Skeletal muscle tissue (tissue), 4 donors: ENCODE measurements around the gene CGB8. TPM values are rescaled to one million over a fixed set of nuclear protein-coding genes. Genes with fewer than 3 reads are reported as not detected.
A peak's percentile ranks its signal among the peaks of the same experiment; 100 is the strongest.
"Not testable (repeated sequence)": the region's sequence is repeated elsewhere in the genome, so short reads cannot be mapped to it uniquely, and the experiment has no call there.

Experiments used
- H3K27ac ChIP-seq: one replicate; pipeline ENCODE4 v1.7.0; 2013; ENCODE audit warnings: mild to moderate bottlenecking, low read depth, low read length, inconsistent platforms
- H3K27me3 ChIP-seq, 3 donors: one replicate each; pipeline ENCODE4 v1.7.0; 2013; ENCODE audit warnings: low read length in 3 of 3; ENCODE audit not compliant: control insufficient read depth in 3 of 3, insufficient read depth in 3 of 3
- H3K36me3 ChIP-seq, 3 donors: one replicate each; pipeline ENCODE4 v1.7.0; 2013; ENCODE audit warnings: low read length in 3 of 3; ENCODE audit not compliant: control insufficient read depth in 3 of 3, insufficient read depth in 3 of 3
- H3K4me1 ChIP-seq, 3 donors: one replicate each; pipeline ENCODE4 v1.7.0; 2013; ENCODE audit warnings: low read length in 3 of 3, mild to moderate bottlenecking in 3 of 3; ENCODE audit not compliant: control insufficient read depth in 3 of 3, insufficient read depth in 3 of 3
- H3K4me3 ChIP-seq, 3 donors: one replicate each; pipeline ENCODE4 v1.7.0; 2013; ENCODE audit warnings: low read length in 3 of 3
- H3K9ac ChIP-seq, 3 donors: one replicate each; pipeline ENCODE4 v1.7.0; 2013; ENCODE audit warnings: low read length in 3 of 3, mild to moderate bottlenecking in 3 of 3, moderate library complexity in 2 of 3, low read depth in 1 of 3
- H3K9me3 ChIP-seq, 3 donors: one replicate each; pipeline ENCODE4 v1.7.0; 2013; ENCODE audit warnings: low read length in 3 of 3; ENCODE audit not compliant: control insufficient read depth in 3 of 3
- total RNA-seq: library from RNA; depleted of rRNA; stranded (reverse); fragments of >200 nt; gene quantifications from one replicate; pipeline ENCODE4 v1.2.3, GENCODE V29; 2014
- donor health status: Osteomylitis.

Gene CGB8
- not detected for total RNA-seq

DNA sequence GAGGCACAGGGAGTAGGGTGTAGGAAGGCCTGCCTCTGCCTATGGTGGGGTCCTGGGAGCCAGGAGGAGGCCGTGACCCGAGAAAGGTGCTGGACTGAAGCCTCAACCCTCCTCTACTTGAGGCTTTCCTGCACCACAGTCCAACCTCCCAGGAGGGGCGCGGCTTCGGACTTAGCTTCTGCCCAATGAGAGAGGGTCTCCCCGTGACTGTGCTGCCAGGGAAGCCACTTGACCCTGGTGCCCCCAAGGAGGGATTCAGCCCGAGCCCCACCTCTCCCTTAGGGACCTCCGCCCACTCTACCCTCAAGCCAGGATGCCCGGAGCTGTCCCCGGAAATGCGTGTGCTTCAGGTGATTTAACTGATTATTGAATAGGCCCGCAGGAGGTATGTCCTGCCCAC is at the start of gene CGB8:
CGB8 (minus strand) TSS at position 101 of the 400 bp plus-strand sequence. CDS start 372 bp downstream, outside the sequence.
- not testable (repeated sequence) for H3K9me3 ChIP-seq, H3K4me1 ChIP-seq, H3K4me3 ChIP-seq, H3K36me3 ChIP-seq, H3K9ac ChIP-seq, H3K27me3 ChIP-seq, H3K27ac ChIP-seq

GRCh38 chr19:49097453-49098288 is 48.8 kb upstream of the CGB8 start:
- peak overlapping the region in 2 of 3 donors; percentile 45 to 70 for H3K9ac ChIP-seq
- H3K4me1 ChIP-seq = peaks cover 43 to 62% (median 50%) of the 10 kb centered on the region in 3 donors

DNA sequence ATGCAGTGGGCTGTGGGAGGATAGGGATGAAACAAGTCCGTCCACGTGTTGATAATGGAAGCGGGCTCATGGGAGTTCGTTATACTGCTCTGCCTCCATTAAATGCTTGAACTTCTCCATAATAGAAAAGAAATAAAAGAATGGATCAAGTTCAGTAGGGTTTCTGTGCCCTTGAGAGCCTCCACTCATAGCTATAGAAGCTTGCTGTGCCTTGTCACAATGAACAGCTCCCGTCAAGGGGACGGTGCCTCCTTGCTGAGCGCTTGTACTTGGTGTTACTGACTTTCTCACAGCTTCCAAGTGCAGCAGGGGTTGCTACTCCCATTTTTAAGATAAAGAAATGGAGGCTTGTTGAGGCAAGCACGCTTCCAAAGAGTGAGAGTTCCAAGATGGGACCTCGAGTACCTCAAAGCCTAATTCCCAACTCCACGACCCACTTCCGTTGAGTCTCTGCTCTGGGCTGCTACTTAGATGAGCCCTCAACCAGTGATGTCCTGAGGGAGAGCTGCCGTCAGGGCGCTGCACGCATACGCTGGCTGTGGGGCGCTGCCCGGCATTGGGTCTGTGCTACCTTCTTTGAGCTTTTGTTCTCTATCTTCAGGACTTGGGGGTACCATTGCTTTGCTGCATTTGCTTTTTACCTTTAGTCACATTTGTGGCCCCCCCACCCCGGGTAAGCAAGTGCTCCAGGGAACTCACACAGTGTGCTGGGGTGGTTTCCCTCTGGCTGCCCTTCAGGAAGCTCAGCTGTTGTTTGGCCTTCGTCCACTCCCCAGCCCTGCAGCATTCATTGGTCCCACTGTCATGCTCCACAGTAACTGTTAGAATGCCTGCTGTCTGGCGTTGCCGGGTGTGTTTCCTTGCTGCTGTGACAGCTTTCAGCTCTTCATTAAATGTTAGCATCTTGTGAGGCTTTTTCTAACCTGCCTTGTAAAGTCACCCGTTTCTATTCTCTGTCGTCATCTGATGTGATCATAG is 45.9 kb upstream of the CGB8 start:
- Histone ChIP-seq H3K9ac (peak overlapping the region in 2 of 3 donors; percentile 35 to 62), H3K27ac (peak overlapping the region; percentile 39), H3K4me1 (peaks cover 43 to 57% (median 49%) of the 10 kb centered on the region in 3 donors)

More at GRCh38 chr19:49097453-49098288, 48.8 kb upstream of the CGB8 start:
- Histone ChIP-seq H3K36me3 (peaks cover 37 to 43% (median 43%) of the 10 kb centered on the region in 3 donors), H3K27ac (peak overlapping the region; percentile 52), H3K27me3 (no peaks in the 10 kb centered on the region), H3K4me3 (no peak overlapping the region), H3K9me3 (no peaks in the 10 kb centered on the region)

DNA sequence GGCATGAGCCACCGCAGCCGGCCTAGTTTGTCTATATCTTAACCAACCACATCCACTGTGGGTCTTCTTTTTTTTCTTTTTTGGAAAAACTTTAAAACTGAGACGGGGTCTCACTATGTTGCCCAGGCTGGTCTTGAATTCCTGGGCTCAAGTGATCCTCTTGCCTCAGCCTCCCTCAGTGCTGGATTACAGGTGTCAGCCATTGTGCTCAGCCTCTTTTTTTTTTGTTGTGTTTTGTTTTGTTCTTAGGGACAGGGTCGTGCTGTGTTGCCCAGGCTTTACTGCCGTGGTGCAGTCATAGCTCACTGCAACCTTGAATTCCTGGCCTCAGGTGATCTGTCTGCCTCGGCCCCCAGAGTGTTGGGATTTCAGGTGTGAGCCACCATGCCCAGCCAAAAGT is 43.8 kb upstream of the CGB8 start:
- no peaks in the 10 kb centered on the region for H3K27me3 ChIP-seq
- H3K4me3 ChIP-seq = no peak overlapping the region
- no peak overlapping the region for H3K27ac ChIP-seq
- H3K4me1 ChIP-seq = peaks cover 31 to 49% (median 33%) of the 10 kb centered on the region in 3 donors
- no peak overlapping the region for H3K9ac ChIP-seq
- no peaks in the 10 kb centered on the region for H3K9me3 ChIP-seq
- peaks cover 30 to 37% (median 34%) of the 10 kb centered on the region in 3 donors for H3K36me3 ChIP-seq

More for the DNA sequence above, 45.9 kb upstream of the CGB8 start:
- Histone ChIP-seq H3K4me3 (peak overlapping the region in 1 of 3 donors; percentile 13), H3K27me3 (no peaks in the 10 kb centered on the region), H3K36me3 (peaks cover 40 to 43% (median 41%) of the 10 kb centered on the region in 3 donors), H3K9me3 (no peaks in the 10 kb centered on the region)

- Histone ChIP-seq H3K27me3 (no peaks in the 10 kb centered on the region), H3K9ac (no peak overlapping the region), H3K27ac (no peak overlapping the region), H3K36me3 (peaks cover 34 to 42% (median 36%) of the 10 kb centered on the region in 3 donors), H3K4me1 (peaks cover 32 to 50% (median 35%) of the 10 kb centered on the region in 3 donors), H3K9me3 (no peaks in the 10 kb centered on the region), H3K4me3 (no peak overlapping the region)
Measured at GRCh38 chr19:49091391-49092038, 42.6 kb upstream of the CGB8 start.

- Histone ChIP-seq H3K9me3 (no peaks in the 10 kb centered on the region), H3K9ac (peak overlapping the region; percentile 90 to 99 (median 95)), H3K4me3 (peak overlapping the region; percentile 94 to 97 (median 96)), H3K27me3 (no peaks in the 10 kb centered on the region), H3K36me3 (peaks cover 26 to 28% (median 27%) of the 10 kb centered on the region in 3 donors), H3K27ac (peak overlapping the region; percentile 92), H3K4me1 (peaks cover 17 to 37% (median 21%) of the 10 kb centered on the region in 3 donors)
Measured at GRCh38 chr19:49086296-49086695, 37.4 kb upstream of the CGB8 start.

- H3K27ac ChIP-seq = peak overlapping the region; percentile 92
- H3K4me3 ChIP-seq = peak overlapping the region; percentile 94 to 97 (median 96)
- H3K9me3 ChIP-seq = no peaks in the 10 kb centered on the region
- H3K9ac ChIP-seq = peak overlapping the region; percentile 90 to 99 (median 95)
- H3K4me1 ChIP-seq = peaks cover 17 to 37% (median 21%) of the 10 kb centered on the region in 3 donors
- H3K36me3 ChIP-seq = peaks cover 24 to 26% (median 24%) of the 10 kb centered on the region in 3 donors
- H3K27me3 ChIP-seq = no peaks in the 10 kb centered on the region
Measured at GRCh38 chr19:49085868-49086232, 36.9 kb upstream of the CGB8 start.

- H3K9me3 ChIP-seq = no peaks in the 10 kb centered on the region
- H3K4me3 ChIP-seq = peak within 1 kb of the TSS; percentile 94 to 97 (median 96)
- peak within 1 kb of the TSS; percentile 92 for H3K27ac ChIP-seq
- H3K27me3 ChIP-seq = no peaks in the 10 kb centered on the region
- H3K9ac ChIP-seq = peak within 1 kb of the TSS; percentile 90 to 99 (median 95)
- peaks cover 17 to 37% (median 21%) of the 10 kb centered on the region in 3 donors for H3K4me1 ChIP-seq
- H3K36me3 ChIP-seq = peaks cover 18 to 20% (median 18%) of the 10 kb centered on the region in 3 donors
Measured at GRCh38 chr19:49085020-49085867, 36.3 kb upstream of the CGB8 start, which contains the start of gene SNRNP70. Gene SNRNP70 (plus strand): TSS chr19:49085451. CDS start chr19:49086415, 964 bp downstream.
